A549 (cell line): ENCODE data around the gene TNS3. TPM values are rescaled to one million over a fixed set of nuclear protein-coding genes. Genes with fewer than 3 reads are reported as not detected.

Source experiments
- ATAC-seq, 2 experiments: fragments of 200-7000 bp in 1 of 2; fragments of >200 bp in 1 of 2; cut with Nextera tagmentation in 1 of 2; cut with Tn5 transposase in 1 of 2; 3 replicates each; pipeline versions ENCODE4 v1.8.0 to v1.9.1; 2018 to 2020; ENCODE audit warnings: mild to moderate bottlenecking in 1 of 2, moderate library complexity in 1 of 2
- CTCF ChIA-PET: fragments of 300-600 bp; sonication (Branson Sonifier 250); formaldehyde crosslinking; extraction: SDS; loops from one replicate; lab custom pipeline; 2021; ENCODE audit warnings: antibody characterized with exemption, inconsistent platforms; lab: Yijun Ruan, JAX
- POLR2A ChIA-PET: fragments of 350-600 bp; formaldehyde crosslinking; extraction: SDS; loops from one replicate; lab custom pipeline; 2021; ENCODE audit warnings: antibody characterized with exemption, inconsistent platforms; lab: Yijun Ruan, JAX
- DNase-seq, 2 experiments: peaks; one replicate each; pipeline versions ENCODE4 v3.0.0 to v3.0.0-alpha.2; 2011 to 2016; ENCODE audit warnings: low read depth in 1 of 2, low spot score in 1 of 2
- FAIRE-seq: peaks from 2 replicates; lab custom pipeline; 2011; peaks lifted over from hg19 to GRCh38; lab: Jason Lieb, UNC
- H3K27ac ChIP-seq, 2 experiments: fragments of >200 bp; sonication (Bioruptor Twin); formaldehyde crosslinking; 3 replicates each; pipeline ENCODE4 v1.5.1; 2016 to 2017
- H3K4me1 ChIP-seq: fragments of >200 bp; sonication (Bioruptor Twin); formaldehyde crosslinking; 3 replicates; pipeline ENCODE4 v1.6.1; 2016
- H3K4me2 ChIP-seq: fragments of >200 bp; sonication (Bioruptor Twin); formaldehyde crosslinking; 3 replicates; pipeline ENCODE4 v1.6.1; 2016
- H3K4me3 ChIP-seq: fragments of >200 bp; sonication (Bioruptor Twin); formaldehyde crosslinking; 3 replicates; pipeline ENCODE4 v1.5.1; 2016
- H3K9me3 ChIP-seq: fragments of >200 bp; sonication (Bioruptor Twin); formaldehyde crosslinking; 3 replicates; pipeline ENCODE4 v1.6.1; 2016
- CBX2 ChIP-seq: fragments of 200-600 bp; sonication (generic); IDR thresholded peaks from 2 replicates; pipeline ENCODE4 v1.6.1; 2016; ENCODE audit warnings: low read depth, mild to moderate bottlenecking, borderline replicate concordance
- CEBPB ChIP-seq, 2 experiments: fragments of >200 bp in 1 of 2; sonication (Bioruptor Twin) in 1 of 2; formaldehyde crosslinking in 1 of 2; IDR thresholded peaks; 2 replicates each; pipeline ENCODE4 v1.6.1; 2012 to 2016
- CHD4 ChIP-seq: fragments of 200-600 bp; sonication (generic); IDR thresholded peaks from 2 replicates; pipeline ENCODE4 v1.6.1; 2016; ENCODE audit warnings: antibody characterized with exemption, mild to moderate bottlenecking, borderline replicate concordance
- EHMT2 ChIP-seq: fragments of 200-600 bp; sonication (generic); IDR thresholded peaks from 2 replicates; pipeline ENCODE4 v1.6.1; 2016; ENCODE audit warnings: antibody characterized with exemption, low read depth, mild to moderate bottlenecking, moderate library complexity
- EP300 ChIP-seq, 2 experiments: fragments of >200 bp; sonication (Bioruptor Twin); formaldehyde crosslinking; IDR thresholded peaks; 2 replicates in 1 of 2; 3 replicates in 1 of 2; pipeline ENCODE4 v1.6.1; 2016 to 2017
- ESRRA ChIP-seq: fragments of 150-350 bp; IDR thresholded peaks from 2 replicates; pipeline ENCODE4 v1.6.1; 2014; ENCODE audit warnings: mild to moderate bottlenecking, low read length, borderline replicate concordance
- FOSB ChIP-seq: fragments of 250-450 bp; sonication (Bioruptor Pico); IDR thresholded peaks from 2 replicates; pipeline ENCODE4 v1.5.0; 2020; ENCODE audit warnings: mild to moderate bottlenecking, moderate library complexity
- FOXS1 ChIP-seq: fragments of 250-450 bp; sonication (Bioruptor Pico); IDR thresholded peaks from 2 replicates; pipeline ENCODE4 v1.5.0; 2020; ENCODE audit warnings: mild to moderate bottlenecking, moderate library complexity
- GATA3 ChIP-seq: IDR thresholded peaks from 2 replicates; pipeline ENCODE4 v1.6.1; 2012; ENCODE audit warnings: borderline replicate concordance
- HEYL ChIP-seq: fragments of 250-450 bp; sonication (Bioruptor Pico); IDR thresholded peaks from 2 replicates; pipeline ENCODE4 v1.8.0; 2021; ENCODE audit warnings: mild to moderate bottlenecking, moderate library complexity
- HOXA7 ChIP-seq: fragments of 250-450 bp; sonication (Bioruptor Pico); IDR thresholded peaks from 2 replicates; pipeline ENCODE4 v1.5.0; 2020; ENCODE audit warnings: mild to moderate bottlenecking, moderate library complexity
- HOXB13 ChIP-seq: fragments of 250-450 bp; sonication (Bioruptor Pico); IDR thresholded peaks from 2 replicates; pipeline ENCODE4 v1.5.0; 2020; ENCODE audit warnings: low read depth, mild to moderate bottlenecking, moderate library complexity
- HOXB5 ChIP-seq: fragments of 250-450 bp; sonication (Bioruptor Pico); IDR thresholded peaks from 2 replicates; pipeline ENCODE4 v1.5.0; 2020; ENCODE audit warnings: mild to moderate bottlenecking, moderate library complexity
- JUN ChIP-seq, 2 experiments: fragments of >200 bp; sonication (Bioruptor Twin); formaldehyde crosslinking; IDR thresholded peaks; 2 replicates in 1 of 2; 3 replicates in 1 of 2; pipeline ENCODE4 v1.6.1; 2016 to 2017
- MYC ChIP-seq: IDR thresholded peaks from 2 replicates; pipeline ENCODE4 v1.6.1; 2012; ENCODE audit warnings: mild to moderate bottlenecking, inconsistent platforms, low read length, improper control_type of control experiment, borderline replicate concordance
- NR3C1 ChIP-seq: fragments of >200 bp; sonication (Bioruptor Twin); formaldehyde crosslinking; IDR thresholded peaks from 3 replicates; pipeline ENCODE4 v1.6.1; 2017
- POLR2A ChIP-seq: IDR thresholded peaks from 2 replicates; pipeline ENCODE4 v1.6.1; 2012; ENCODE audit warnings: mild to moderate bottlenecking, low read length
- RARB ChIP-seq: fragments of 250-450 bp; sonication (Bioruptor Pico); IDR thresholded peaks from 2 replicates; pipeline ENCODE4 v1.8.0; 2021; ENCODE audit warnings: mild to moderate bottlenecking, moderate library complexity
- SMC3 ChIP-seq: fragments of >200 bp; sonication (Bioruptor Twin); formaldehyde crosslinking; IDR thresholded peaks from 3 replicates; pipeline ENCODE4 v1.6.1; 2018; ENCODE audit warnings: inconsistent platforms
- TP53 ChIP-seq: fragments of 250-450 bp; sonication (Bioruptor Pico); IDR thresholded peaks from 2 replicates; pipeline ENCODE4 v1.5.0; 2021; ENCODE audit warnings: mild to moderate bottlenecking, moderate library complexity
- ZC3H11A ChIP-seq: fragments of 450-650 bp; IDR thresholded peaks from 2 replicates; pipeline ENCODE4 v1.6.1; 2014; ENCODE audit warnings: antibody characterized with exemption, mild to moderate bottlenecking
- WGBS: methylation state at CpG from one replicate; pipeline ENCODE4 v1.1.6; 2017; ENCODE audit errors: missing lambda C conversion rate; 5-methylcytosine and 5-hydroxymethylcytosine counted together
- polyA plus RNA-seq, 4 experiments: library from polyadenylated mRNA; depleted of rRNA in 3 of 4; stranded (reverse); fragments of >200 nt; fragmentation: RNase III in 1 of 4; extraction: RNeasy Plus Mini Kit Qiagen cat#74134 plus additional on column Dnase treatment in 1 of 4; gene quantifications; 2 replicates in 3 of 4; 3 replicates in 1 of 4; pipeline ENCODE4 v1.2.3, GENCODE V29; 2011 to 2017
- TF ChIP-seq, protein P1 (sequence below): IDR thresholded peaks from 2 replicates; pipeline ENCODE4 v1.6.1; 2012
- TF ChIP-seq, protein P2 (sequence below): fragments of >200 bp; sonication (Bioruptor Twin); formaldehyde crosslinking; IDR thresholded peaks from 2 replicates; pipeline ENCODE4 v1.6.1; 2016
- TF ChIP-seq, protein P3 (sequence below): IDR thresholded peaks from 2 replicates; pipeline ENCODE4 v1.6.1; 2012
- TF ChIP-seq, protein P4 (sequence below): fragments of 150-350 bp; IDR thresholded peaks from 2 replicates; pipeline ENCODE4 v1.6.1; 2014; ENCODE audit warnings: low read depth, mild to moderate bottlenecking, low read length
- TF ChIP-seq, protein P5 (sequence below): fragments of >200 bp; sonication (Bioruptor Twin); formaldehyde crosslinking; IDR thresholded peaks from 3 replicates; pipeline ENCODE4 v1.5.1; 2016
- TF ChIP-seq, protein P6 (sequence below): fragments of 250-450 bp; sonication (Bioruptor Pico); IDR thresholded peaks from 2 replicates; pipeline ENCODE4 v1.5.0; 2021; ENCODE audit warnings: mild to moderate bottlenecking, moderate library complexity, borderline replicate concordance
- TF ChIP-seq, protein P7 (sequence below): fragments of 450-650 bp; IDR thresholded peaks from 2 replicates; pipeline ENCODE4 v1.6.1; 2014; ENCODE audit warnings: antibody characterized with exemption

TNS3 gene
- polyA plus RNA-seq, 2 of the 4 experiments (the other 2 are of a cell fraction) = 107 to 134 TPM

DNA sequence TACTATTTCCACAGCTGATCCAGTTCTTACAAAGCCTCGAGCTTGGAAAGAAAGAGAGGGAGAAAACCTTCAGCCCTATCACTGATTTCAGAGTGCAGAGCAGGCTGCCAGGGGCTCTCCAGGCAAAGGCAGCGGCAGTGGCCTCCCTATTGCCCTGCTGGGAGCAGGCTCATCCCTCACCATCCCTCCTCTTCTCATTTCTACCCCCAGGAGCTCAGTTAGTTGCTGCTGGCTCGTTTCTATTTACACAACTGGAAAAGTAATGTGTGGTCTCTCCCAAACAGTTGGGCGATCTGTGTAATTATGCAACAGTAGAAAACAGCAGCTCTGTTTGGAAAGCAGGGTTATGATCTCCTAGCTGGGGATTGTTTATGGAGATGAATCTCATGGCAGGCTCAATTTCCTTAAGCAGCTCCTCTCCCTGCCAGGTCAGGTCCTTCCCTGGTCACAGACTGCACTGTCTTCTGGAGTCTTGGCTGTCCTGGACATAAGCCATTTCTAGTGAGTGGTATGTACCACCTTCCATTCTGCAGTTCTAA lies 28.7 kb upstream of the TNS3 start (continued):
- TF ChIP-seq HEYL (CRISPR knock-in tag) = no peak

DNA sequence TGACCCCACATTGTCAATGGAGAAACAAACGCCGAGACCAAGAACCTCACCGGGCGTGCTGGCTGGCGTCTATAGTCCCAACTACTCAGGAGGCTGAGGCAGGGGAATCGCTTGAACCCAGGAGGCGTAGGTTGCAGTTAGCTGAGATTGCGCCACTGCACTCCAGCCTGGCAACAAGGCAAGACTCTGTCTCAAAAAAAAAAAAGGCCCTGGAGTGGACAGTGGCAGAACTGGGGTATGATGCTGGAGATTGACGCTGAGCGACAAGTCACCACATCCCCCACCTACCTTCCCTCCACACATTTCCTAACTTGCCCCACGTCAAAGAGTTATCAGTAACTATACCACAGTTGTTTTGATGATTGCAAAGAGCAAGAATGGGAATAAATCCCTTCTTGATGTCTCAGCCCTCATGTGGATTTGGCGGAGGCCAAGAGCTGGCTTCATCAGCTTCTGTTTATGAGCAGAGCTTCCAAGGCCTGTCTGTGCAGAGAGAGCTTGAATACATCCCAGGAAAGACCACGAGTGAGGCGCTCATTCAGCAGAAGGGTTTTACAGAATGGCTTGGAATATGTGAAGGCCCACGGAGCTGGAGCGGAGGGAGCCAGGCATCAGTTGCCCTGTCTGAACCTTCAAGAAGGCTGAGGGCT lies 28.0 kb upstream of the TNS3 start:
- peak overlapping the region; percentile 76 for H3K4me2 ChIP-seq
- 80% methylated on average over 16 of the region's 16 CpGs for WGBS
- TF ChIP-seq CHD4 (no peak), JUN (IDR thresholded peaks at IDR 0.05) (no peak), HOXA7 (CRISPR knock-in tag) (no peak), CEBPB (IDR thresholded peaks at IDR 0.05) (peak; percentile 41 to 58; a peak in 2 of 4 replicates), FOXS1 (CRISPR knock-in tag) (no peak), EHMT2 (no peak), RARB (CRISPR knock-in tag) (no peak), POLR2A (no peak), TP53 (CRISPR knock-in tag) (no peak), SMC3 (no peak), NR3C1 (no peak), HOXB13 (CRISPR knock-in tag) (peak; percentile 69; the same call in 1 of the 2 replicates), ESRRA (no peak), HEYL (CRISPR knock-in tag) (no peak), FOSB (CRISPR knock-in tag) (no peak), ZC3H11A (no peak), GATA3 (no peak), HOXB5 (CRISPR knock-in tag) (no peak), CBX2 (no peak), MYC (no peak), EP300 (IDR thresholded peaks at IDR 0.05) (no peak)
- TF ChIP-seq, protein P1, sequence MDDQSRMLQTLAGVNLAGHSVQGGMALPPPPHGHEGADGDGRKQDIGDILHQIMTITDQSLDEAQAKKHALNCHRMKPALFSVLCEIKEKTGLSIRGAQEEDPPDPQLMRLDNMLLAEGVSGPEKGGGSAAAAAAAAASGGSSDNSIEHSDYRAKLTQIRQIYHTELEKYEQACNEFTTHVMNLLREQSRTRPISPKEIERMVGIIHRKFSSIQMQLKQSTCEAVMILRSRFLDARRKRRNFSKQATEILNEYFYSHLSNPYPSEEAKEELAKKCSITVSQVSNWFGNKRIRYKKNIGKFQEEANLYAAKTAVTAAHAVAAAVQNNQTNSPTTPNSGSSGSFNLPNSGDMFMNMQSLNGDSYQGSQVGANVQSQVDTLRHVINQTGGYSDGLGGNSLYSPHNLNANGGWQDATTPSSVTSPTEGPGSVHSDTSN = no peak
- TF ChIP-seq, protein P2, sequence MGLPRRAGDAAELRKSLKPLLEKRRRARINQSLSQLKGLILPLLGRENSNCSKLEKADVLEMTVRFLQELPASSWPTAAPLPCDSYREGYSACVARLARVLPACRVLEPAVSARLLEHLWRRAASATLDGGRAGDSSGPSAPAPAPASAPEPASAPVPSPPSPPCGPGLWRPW = no peak
- TF ChIP-seq, protein P3, sequence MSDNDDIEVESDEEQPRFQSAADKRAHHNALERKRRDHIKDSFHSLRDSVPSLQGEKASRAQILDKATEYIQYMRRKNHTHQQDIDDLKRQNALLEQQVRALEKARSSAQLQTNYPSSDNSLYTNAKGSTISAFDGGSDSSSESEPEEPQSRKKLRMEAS = no peak
- TF ChIP-seq, protein P4, sequence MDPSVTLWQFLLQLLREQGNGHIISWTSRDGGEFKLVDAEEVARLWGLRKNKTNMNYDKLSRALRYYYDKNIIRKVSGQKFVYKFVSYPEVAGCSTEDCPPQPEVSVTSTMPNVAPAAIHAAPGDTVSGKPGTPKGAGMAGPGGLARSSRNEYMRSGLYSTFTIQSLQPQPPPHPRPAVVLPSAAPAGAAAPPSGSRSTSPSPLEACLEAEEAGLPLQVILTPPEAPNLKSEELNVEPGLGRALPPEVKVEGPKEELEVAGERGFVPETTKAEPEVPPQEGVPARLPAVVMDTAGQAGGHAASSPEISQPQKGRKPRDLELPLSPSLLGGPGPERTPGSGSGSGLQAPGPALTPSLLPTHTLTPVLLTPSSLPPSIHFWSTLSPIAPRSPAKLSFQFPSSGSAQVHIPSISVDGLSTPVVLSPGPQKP = no peak
- TF ChIP-seq, protein P5, sequence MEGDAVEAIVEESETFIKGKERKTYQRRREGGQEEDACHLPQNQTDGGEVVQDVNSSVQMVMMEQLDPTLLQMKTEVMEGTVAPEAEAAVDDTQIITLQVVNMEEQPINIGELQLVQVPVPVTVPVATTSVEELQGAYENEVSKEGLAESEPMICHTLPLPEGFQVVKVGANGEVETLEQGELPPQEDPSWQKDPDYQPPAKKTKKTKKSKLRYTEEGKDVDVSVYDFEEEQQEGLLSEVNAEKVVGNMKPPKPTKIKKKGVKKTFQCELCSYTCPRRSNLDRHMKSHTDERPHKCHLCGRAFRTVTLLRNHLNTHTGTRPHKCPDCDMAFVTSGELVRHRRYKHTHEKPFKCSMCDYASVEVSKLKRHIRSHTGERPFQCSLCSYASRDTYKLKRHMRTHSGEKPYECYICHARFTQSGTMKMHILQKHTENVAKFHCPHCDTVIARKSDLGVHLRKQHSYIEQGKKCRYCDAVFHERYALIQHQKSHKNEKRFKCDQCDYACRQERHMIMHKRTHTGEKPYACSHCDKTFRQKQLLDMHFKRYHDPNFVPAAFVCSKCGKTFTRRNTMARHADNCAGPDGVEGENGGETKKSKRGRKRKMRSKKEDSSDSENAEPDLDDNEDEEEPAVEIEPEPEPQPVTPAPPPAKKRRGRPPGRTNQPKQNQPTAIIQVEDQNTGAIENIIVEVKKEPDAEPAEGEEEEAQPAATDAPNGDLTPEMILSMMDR = no peak
- TF ChIP-seq, protein P6, sequence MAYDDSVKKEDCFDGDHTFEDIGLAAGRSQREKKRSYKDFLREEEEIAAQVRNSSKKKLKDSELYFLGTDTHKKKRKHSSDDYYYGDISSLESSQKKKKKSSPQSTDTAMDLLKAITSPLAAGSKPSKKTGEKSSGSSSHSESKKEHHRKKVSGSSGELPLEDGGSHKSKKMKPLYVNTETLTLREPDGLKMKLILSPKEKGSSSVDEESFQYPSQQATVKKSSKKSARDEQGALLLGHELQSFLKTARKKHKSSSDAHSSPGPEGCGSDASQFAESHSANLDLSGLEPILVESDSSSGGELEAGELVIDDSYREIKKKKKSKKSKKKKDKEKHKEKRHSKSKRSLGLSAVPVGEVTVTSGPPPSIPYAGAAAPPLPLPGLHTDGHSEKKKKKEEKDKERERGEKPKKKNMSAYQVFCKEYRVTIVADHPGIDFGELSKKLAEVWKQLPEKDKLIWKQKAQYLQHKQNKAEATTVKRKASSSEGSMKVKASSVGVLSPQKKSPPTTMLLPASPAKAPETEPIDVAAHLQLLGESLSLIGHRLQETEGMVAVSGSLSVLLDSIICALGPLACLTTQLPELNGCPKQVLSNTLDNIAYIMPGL (CRISPR knock-in tag) = no peak
- TF ChIP-seq, protein P7, sequence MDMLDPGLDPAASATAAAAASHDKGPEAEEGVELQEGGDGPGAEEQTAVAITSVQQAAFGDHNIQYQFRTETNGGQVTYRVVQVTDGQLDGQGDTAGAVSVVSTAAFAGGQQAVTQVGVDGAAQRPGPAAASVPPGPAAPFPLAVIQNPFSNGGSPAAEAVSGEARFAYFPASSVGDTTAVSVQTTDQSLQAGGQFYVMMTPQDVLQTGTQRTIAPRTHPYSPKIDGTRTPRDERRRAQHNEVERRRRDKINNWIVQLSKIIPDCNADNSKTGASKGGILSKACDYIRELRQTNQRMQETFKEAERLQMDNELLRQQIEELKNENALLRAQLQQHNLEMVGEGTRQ = no peak

More for the DNA sequence above, 28.0 kb upstream of the TNS3 start:
- ATAC-seq (peak; percentile 15 to 29; a peak in 3 of 6 replicates), FAIRE-seq (peak; percentile 28), DNase-seq (peak in 1 of 2 experiments; percentile 49)
- POLR2A ChIA-PET = interaction anchor here (0.6 to 2.3 kb wide), 11 partner anchors 9 to 177 kb away, joined by 3 to 16 read pairs (median 9); partner anchors contain the start of gene TNS3
- CTCF ChIA-PET = interaction anchor here (0.6 to 1.8 kb wide), 10 partner anchors 10 to 335 kb away, joined by 3 to 8 read pairs (median 4); partner anchors contain the start of gene TNS3
- peaks cover 79% of the 10 kb centered on the region for H3K4me1 ChIP-seq
- peak overlapping the region; percentile 99 for H3K27ac ChIP-seq
- H3K4me3 ChIP-seq = no peak overlapping the region
- H3K9me3 ChIP-seq = no peaks in the 10 kb centered on the region
